K562 (cell line): ENCODE measurements around the gene NFKB2. TPM values are rescaled to one million over a fixed set of nuclear protein-coding genes. Genes with fewer than 3 reads are reported as not detected.

Experiments used
- ATAC-seq: fragments of 200-7000 bp; cut with Tn5 transposase; 3 replicates; pipeline ENCODE4 v1.9.1; 2020; ENCODE audit warnings: moderate library complexity
- BruUV-seq: library from RNA; stranded (reverse); fragments of 400-500 nt; replicated peaks from 2 replicates; lab custom pipeline; 2021; lab: Mats Ljungman, UMichigan
- CTCF ChIA-PET: fragments of 300-600 bp; formaldehyde crosslinking; extraction: SDS; loops from one replicate; lab custom pipeline; 2021; ENCODE audit warnings: low intra/inter-chr PET ratio; lab: Yijun Ruan, JAX
- POLR2A ChIA-PET: fragments of 300-600, 350-650 bp; sonication (Branson Sonifier 250); formaldehyde crosslinking; extraction: SDS; loops from one replicate; lab custom pipeline; 2021; ENCODE audit warnings: antibody characterized with exemption, inconsistent platforms; lab: Yijun Ruan, JAX
- DNase-seq, 4 experiments: peaks; one replicate each; pipeline versions ENCODE4 v3.0.0 to v3.0.0-alpha.2; 2011 to 2018; ENCODE audit warnings: low spot score in 3 of 4, mixed read lengths in 3 of 4; ENCODE audit errors: extremely low read depth in 1 of 4
- FAIRE-seq: peaks from 2 replicates; lab custom pipeline; 2011; peaks lifted over from hg19 to GRCh38; lab: Jason Lieb, UNC
- H2AFZ ChIP-seq: 2 replicates; pipeline ENCODE4 v1.6.0; 2011; ENCODE audit warnings: low read depth, low read length, control low read depth, inconsistent platforms
- H3K27ac ChIP-seq: fragments of 200-600 bp; 3 replicates; pipeline ENCODE4 v1.8.0; 2011; ENCODE audit warnings: low read depth, mild to moderate bottlenecking, control low read depth, inconsistent platforms, low read length, moderate library complexity, mixed read lengths; ENCODE audit errors: extremely low read depth
- H3K27me3 ChIP-seq, 2 experiments: fragments of 300-600 bp in 1 of 2; 2 replicates in 1 of 2; 3 replicates in 1 of 2; pipeline versions ENCODE4 v1.6.0 to v1.8.0; 2011; ENCODE audit warnings: inconsistent platforms in 2 of 2, low read length in 2 of 2, mild to moderate bottlenecking in 1 of 2, mixed read lengths in 1 of 2, moderate library complexity in 1 of 2; ENCODE audit not compliant: control insufficient read depth in 2 of 2, insufficient read depth in 2 of 2
- H3K36me3 ChIP-seq: fragments of 300-600 bp; 3 replicates; pipeline ENCODE4 v1.8.0; 2011; ENCODE audit warnings: mild to moderate bottlenecking, low read length, inconsistent platforms; ENCODE audit not compliant: control insufficient read depth, insufficient read depth
- H3K4me1 ChIP-seq, 2 experiments: fragments of 200-600 bp in 1 of 2; replicated peaks in 1 of 2; 2 replicates in 1 of 2; 3 replicates in 1 of 2; pipeline versions ENCODE4 v1.5.1 to v1.8.0; 2011; ENCODE audit warnings: inconsistent platforms in 2 of 2, low read length in 2 of 2, mild to moderate bottlenecking in 1 of 2, mixed read lengths in 1 of 2, moderate library complexity in 1 of 2; ENCODE audit not compliant: control insufficient read depth in 2 of 2, insufficient read depth in 2 of 2
- H3K4me2 ChIP-seq: 2 replicates; pipeline ENCODE4 v1.6.1; 2011; ENCODE audit warnings: low read length, control low read depth, inconsistent platforms, mixed read lengths; ENCODE audit not compliant: insufficient read depth
- H3K4me3 ChIP-seq: fragments of 200-600 bp; sonication (generic), shearing (Covaris generic); 2 replicates; pipeline ENCODE4 v1.5.1; 2016; ENCODE audit warnings: control low read depth, inconsistent platforms
- H3K79me2 ChIP-seq: fragments of 200-600 bp; 3 replicates; pipeline ENCODE4 v1.8.0; 2011; ENCODE audit warnings: low read length, inconsistent platforms; ENCODE audit not compliant: control insufficient read depth, insufficient read depth
- H3K9ac ChIP-seq, 2 experiments: 2 replicates each; pipeline versions ENCODE4 v1.6.0 to v1.6.1; 2011; ENCODE audit warnings: low read depth in 2 of 2, low read length in 2 of 2, control low read depth in 1 of 2, inconsistent platforms in 1 of 2, mild to moderate bottlenecking in 1 of 2, mixed read lengths in 1 of 2; ENCODE audit not compliant: insufficient read depth in 1 of 2
- H3K9me1 ChIP-seq: one replicate; pipeline ENCODE4 v1.6.0; 2011; ENCODE audit warnings: inconsistent platforms, mild to moderate bottlenecking, low read length, moderate library complexity; ENCODE audit not compliant: control insufficient read depth, insufficient read depth
- H3K9me3 ChIP-seq: replicated peaks from 2 replicates; pipeline ENCODE4 v1.5.1; 2011; ENCODE audit warnings: low read depth, low read length, inconsistent platforms; ENCODE audit not compliant: control insufficient read depth, insufficient read depth
- H4K20me1 ChIP-seq: replicated peaks from 2 replicates; pipeline ENCODE4 v1.6.1; 2011; ENCODE audit warnings: low read length, inconsistent platforms, mixed read lengths; ENCODE audit not compliant: control insufficient read depth, insufficient read depth
- GABPB2 ChIP-seq: fragments of 250-450 bp; sonication (Bioruptor Pico); conservative IDR thresholded peaks from 2 replicates; pipeline ENCODE4 v1.5.1; 2021; ENCODE audit warnings: mild to moderate bottlenecking
- HDAC6 ChIP-seq: IDR thresholded peaks from 2 replicates; pipeline ENCODE4 v1.6.1; 2012; ENCODE audit warnings: low read depth, mild to moderate bottlenecking, control low read depth, inconsistent platforms, low read length, moderate library complexity
- MCM2 ChIP-seq: fragments of 450-650 bp; IDR thresholded peaks from 2 replicates; pipeline ENCODE4 v1.6.1; 2017; ENCODE audit warnings: low read depth, mild to moderate bottlenecking
- ZFP30 ChIP-seq: fragments of 250-450 bp; sonication (Bioruptor Pico); IDR thresholded peaks from 2 replicates; pipeline ENCODE4 v1.8.0; 2022; ENCODE audit warnings: moderate library complexity, mild to moderate bottlenecking, inconsistent platforms, borderline replicate concordance
- WGBS: fragments of 100-300 bp; shearing (Covaris generic); methylation state at CpG from one replicate; pipeline ENCODE4 v1.1.6; 2016; ENCODE audit warnings: low coverage, mixed read lengths; ENCODE audit not compliant: insufficient coverage; ENCODE audit errors: missing lambda C conversion rate; 5-methylcytosine and 5-hydroxymethylcytosine counted together
- in situ Hi-C: fragments of 300-500 bp; cut with MboI; formaldehyde crosslinking; loops from 4 replicates; pipeline ENCODE4 v1.15.0; 2018; ENCODE audit warnings: inconsistent platforms, mixed read lengths
- intact Hi-C: fragments of 100-400 bp; cut with micrococcal nuclease; formaldehyde crosslinking; loops from 2 replicates; pipeline ENCODE4 v1.14.2; 2022
- polyA plus RNA-seq, 8 experiments: library from polyadenylated mRNA; depleted of rRNA in 4 of 8; stranded (reverse) in 5 of 8; unstranded in 3 of 8; fragments of >200 nt; fragmentation: Nextera tagmentation in 2 of 8; fragmentation: Illumina TruSeq in 1 of 8; extraction: Ambion mirVana in 2 of 8; extraction: Trizol in 1 of 8; gene quantifications; 2 replicates each; pipeline versions ENCODE4 v1.2.1 to v1.2.3, GENCODE V29; 2011 to 2014; ENCODE audit warnings: inconsistent platforms in 1 of 8, missing spikeins in 1 of 8
- total RNA-seq, 7 experiments: library from RNA; depleted of rRNA in 6 of 7; stranded (reverse); fragments of >200 nt in 6 of 7; fragmentation: Illumina TruSeq in 2 of 7; extraction: Trizol in 2 of 7; gene quantifications; 2 replicates each; pipeline versions ENCODE4 v1.2.1 to v1.2.3, GENCODE V29; 2011 to 2021; ENCODE audit warnings: low replicate concordance in 1 of 7
- TF ChIP-seq, protein P1 (sequence below): fragments of 450-650 bp; formaldehyde crosslinking; IDR thresholded peaks from 2 replicates; pipeline ENCODE4 v1.4.0; 2022; ENCODE audit warnings: mild to moderate bottlenecking, moderate library complexity

The NFKB2 gene
- total and polyA plus RNA-seq, 9 of the 15 experiments (the other 6 are each of a cell fraction or from before 2014, with no cell fraction given), result 0.07 to 20.3 (median 7.9) TPM

GRCh38 chr10:102405632-102406031 is 10.1 kb downstream of the NFKB2 start (continued):
- TF ChIP-seq HDAC6, result no peak
- no peak for TF ChIP-seq ZFP30 (CRISPR knock-in tag)
- TF ChIP-seq MCM2, result no peak
- TF ChIP-seq GABPB2 (CRISPR knock-in tag), result no peak

- Histone ChIP-seq H3K9me3 (no peaks in the 10 kb centered on the region), H3K4me2 (no peak overlapping the region), H3K9ac (no peak overlapping the region), H4K20me1 (no peaks in the 10 kb centered on the region), H3K27ac (no peak overlapping the region), H3K9me1 (no peaks in the 10 kb centered on the region), H3K4me1 (peaks cover 3 to 52% of the 10 kb centered on the region in 2 experiments; a peak in 4 of 5 replicates), H3K27me3 (peaks cover 10 to 39% of the 10 kb centered on the region in 2 experiments; a peak in 3 of 5 replicates), H3K36me3 (no peaks in the 10 kb centered on the region), H3K4me3 (no peak overlapping the region), H3K79me2 (no peaks in the 10 kb centered on the region), H2AFZ (no peak overlapping the region)
- BruUV-seq, result no TSS peak
- in situ Hi-C loops (no loop called here), intact Hi-C loops (no loop called here)
- TF ChIP-seq, protein P1, sequence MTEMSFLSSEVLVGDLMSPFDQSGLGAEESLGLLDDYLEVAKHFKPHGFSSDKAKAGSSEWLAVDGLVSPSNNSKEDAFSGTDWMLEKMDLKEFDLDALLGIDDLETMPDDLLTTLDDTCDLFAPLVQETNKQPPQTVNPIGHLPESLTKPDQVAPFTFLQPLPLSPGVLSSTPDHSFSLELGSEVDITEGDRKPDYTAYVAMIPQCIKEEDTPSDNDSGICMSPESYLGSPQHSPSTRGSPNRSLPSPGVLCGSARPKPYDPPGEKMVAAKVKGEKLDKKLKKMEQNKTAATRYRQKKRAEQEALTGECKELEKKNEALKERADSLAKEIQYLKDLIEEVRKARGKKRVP (CRISPR knock-in tag), result no peak
- FAIRE-seq (no peak), DNase-seq (no peak), ATAC-seq (no peak)
- ChIA-PET CTCF (no interaction called here), POLR2A (no interaction called here)
- WGBS, result 67% methylated on average over 1 of the region's 2 CpGs
Measured at GRCh38 chr10:102406815-102407214, 11.3 kb downstream of the NFKB2 start.
